HCT116 (cell line): Measurements from ENCODE around the gene CAPZA2. TPM values are rescaled to one million over a fixed set of nuclear protein-coding genes. Genes with fewer than 3 reads are reported as not detected.

Source experiments
- ATAC-seq: fragments of 200-7000 bp; cut with Tn5 transposase; 2 replicates; pipeline ENCODE4 v1.9.1; 2020; ENCODE audit warnings: mild to moderate bottlenecking, moderate library complexity
- BruUV-seq: library from RNA; stranded (reverse); fragments of 400-500 nt; replicated peaks from 2 replicates; lab custom pipeline; 2021; lab: Mats Ljungman, UMichigan
- CTCF ChIA-PET: fragments of 300-600 bp; sonication (Branson Sonifier 250); formaldehyde crosslinking; loops from one replicate; lab custom pipeline; 2021; ENCODE audit warnings: antibody characterized with exemption; lab: Charles Lee
- POLR2A ChIA-PET: fragments of 300-600, 350-600 bp; sonication (Branson Sonifier 250); formaldehyde crosslinking; loops from one replicate; lab custom pipeline; 2021; ENCODE audit warnings: antibody characterized with exemption; lab: Charles Lee
- RAD21 ChIA-PET, 2 experiments: fragments of 300-600 bp; sonication (Branson Sonifier 250); formaldehyde crosslinking; loops; one replicate each; lab custom pipeline; 2023; ENCODE audit warnings: low total read pairs in 2 of 2; ENCODE audit not compliant: uncharacterized antibody in 2 of 2, unreplicated experiment in 2 of 2, low non-redundant PET in 1 of 2; lab: Charles Lee
- DNase-seq: peaks from one replicate; pipeline ENCODE4 v3.0.0-alpha.2; 2010; ENCODE audit warnings: low read depth, low spot score
- H2AFZ ChIP-seq: fragments of 200-600 bp; shearing (Covaris generic), sonication (generic); 2 replicates; pipeline ENCODE4 v1.6.1; 2017; ENCODE audit warnings: low read depth, mixed run types, mixed read lengths, antibody characterized with exemption, low read length; ENCODE audit not compliant: poor library complexity, severe bottlenecking
- H3K27ac ChIP-seq: 2 replicates; pipeline ENCODE4 v1.5.1; 2012; ENCODE audit warnings: low read depth, low read length
- H3K27me3 ChIP-seq: fragments of 200-600 bp; sonication (generic); 2 replicates; pipeline ENCODE4 v1.6.1; 2016; ENCODE audit warnings: mixed run types, low read length, mixed read lengths; ENCODE audit not compliant: insufficient read depth
- H3K36me3 ChIP-seq, 2 experiments: fragments of 200-500 bp in 1 of 2; fragments of 200-600 bp in 1 of 2; sonication (Bioruptor generic) in 1 of 2; sonication (generic) in 1 of 2; 2 replicates each; pipeline versions ENCODE4 v1.5.1 to v1.6.1; 2014 to 2016; ENCODE audit warnings: low read length in 2 of 2, inconsistent platforms in 1 of 2, mixed read lengths in 1 of 2, mixed run types in 1 of 2; ENCODE audit not compliant: insufficient read depth in 2 of 2, control insufficient read depth in 1 of 2
- H3K4me1 ChIP-seq, 2 experiments: fragments of 200-600 bp in 1 of 2; sonication (generic) in 1 of 2; 2 replicates each; pipeline versions ENCODE4 v1.5.1 to v1.6.1; 2012 to 2017; ENCODE audit warnings: low read length in 2 of 2, inconsistent platforms in 1 of 2, mild to moderate bottlenecking in 1 of 2, mixed read lengths in 1 of 2, mixed run types in 1 of 2, moderate library complexity in 1 of 2; ENCODE audit not compliant: insufficient read depth in 2 of 2, control insufficient read depth in 1 of 2
- H3K4me2 ChIP-seq: fragments of 200-600 bp; sonication (generic); 2 replicates; pipeline ENCODE4 v1.6.1; 2017; ENCODE audit warnings: mixed run types, low read length, mixed read lengths
- H3K4me3 ChIP-seq, 2 experiments: fragments of 200-600 bp in 1 of 2; sonication (generic) in 1 of 2; replicated peaks in 1 of 2; 2 replicates each; pipeline ENCODE4 v1.5.1; 2011 to 2016; ENCODE audit warnings: low read length in 2 of 2, control low read depth in 1 of 2, low read depth in 1 of 2, mild to moderate bottlenecking in 1 of 2, mixed read lengths in 1 of 2, mixed run types in 1 of 2
- H3K79me2 ChIP-seq: fragments of 200-600 bp; sonication (generic); 2 replicates; pipeline ENCODE4 v1.6.1; 2017; ENCODE audit warnings: mild to moderate bottlenecking, mixed run types, low read length, moderate library complexity, mixed read lengths; ENCODE audit not compliant: insufficient read depth
- H3K9ac ChIP-seq: fragments of 200-600 bp; sonication (generic); 2 replicates; pipeline ENCODE4 v1.6.1; 2016; ENCODE audit warnings: low read length, mixed read lengths
- H3K9me2 ChIP-seq: fragments of 200-600 bp; sonication (generic), shearing (Covaris generic); 2 replicates; pipeline ENCODE4 v1.6.1; 2017; ENCODE audit warnings: mixed run types, mild to moderate bottlenecking, moderate library complexity; ENCODE audit not compliant: insufficient read depth
- H3K9me3 ChIP-seq, 2 experiments: fragments of 200-500 bp in 1 of 2; fragments of 200-600 bp in 1 of 2; sonication (Bioruptor generic) in 1 of 2; sonication (generic) in 1 of 2; 2 replicates each; pipeline ENCODE4 v1.6.1; 2014 to 2017; ENCODE audit warnings: low read length in 2 of 2, mixed read lengths in 2 of 2, inconsistent platforms in 1 of 2, low read depth in 1 of 2, mild to moderate bottlenecking in 1 of 2, mixed run types in 1 of 2, moderate library complexity in 1 of 2; ENCODE audit not compliant: control insufficient read depth in 1 of 2, insufficient read depth in 1 of 2
- H4K20me1 ChIP-seq: fragments of 200-600 bp; sonication (generic), shearing (Covaris generic); 2 replicates; pipeline ENCODE4 v1.6.1; 2017; ENCODE audit warnings: mixed run types, mild to moderate bottlenecking, moderate library complexity; ENCODE audit not compliant: insufficient read depth
- CBX3 ChIP-seq: IDR thresholded peaks from 2 replicates; pipeline ENCODE4 v1.6.1; 2012; ENCODE audit warnings: low read depth
- CEBPB ChIP-seq: IDR thresholded peaks from 2 replicates; pipeline ENCODE4 v1.6.1; 2012; ENCODE audit warnings: low read depth
- EGR1 ChIP-seq: IDR thresholded peaks from 2 replicates; pipeline ENCODE4 v1.6.1; 2012; ENCODE audit warnings: low read depth
- EZH2 ChIP-seq: fragments of 200-600 bp; sonication (generic); IDR thresholded peaks from 2 replicates; pipeline ENCODE4 v1.6.1; 2017; ENCODE audit warnings: antibody characterized with exemption, mixed run types
- EZH2phosphoT487 ChIP-seq: fragments of 200-600 bp; IDR thresholded peaks from 2 replicates; pipeline ENCODE4 v1.6.1; 2018; ENCODE audit warnings: antibody characterized with exemption, borderline replicate concordance
- FOSL1 ChIP-seq: IDR thresholded peaks from 2 replicates; pipeline ENCODE4 v1.6.1; 2012; ENCODE audit warnings: low read depth
- JUND ChIP-seq: IDR thresholded peaks from 2 replicates; pipeline ENCODE4 v1.6.1; 2012
- MAX ChIP-seq: IDR thresholded peaks from 2 replicates; pipeline ENCODE4 v1.6.1; 2012
- POLR2A ChIP-seq: IDR thresholded peaks from 2 replicates; pipeline ENCODE4 v1.7.0; 2011; ENCODE audit warnings: borderline replicate concordance; ENCODE audit not compliant: insufficient read depth, insufficient read length; ENCODE audit errors: extremely low read depth
- POLR2AphosphoS5 ChIP-seq: IDR thresholded peaks from 2 replicates; pipeline ENCODE4 v1.6.1; 2011; ENCODE audit warnings: mild to moderate bottlenecking, low read depth, low read length, moderate library complexity
- RAD21 ChIP-seq: IDR thresholded peaks from 2 replicates; pipeline ENCODE4 v1.6.1; 2012; ENCODE audit warnings: low read depth, mild to moderate bottlenecking
- SIN3A ChIP-seq: IDR thresholded peaks from 2 replicates; pipeline ENCODE4 v1.6.1; 2012; ENCODE audit warnings: low read depth
- SP1 ChIP-seq: IDR thresholded peaks from 2 replicates; pipeline ENCODE4 v1.6.1; 2012; ENCODE audit warnings: low read depth
- SRF ChIP-seq: IDR thresholded peaks from 2 replicates; pipeline ENCODE4 v1.6.1; 2012; ENCODE audit warnings: low read depth
- TCF7L2 ChIP-seq: IDR thresholded peaks from 2 replicates; pipeline ENCODE4 v1.7.0; 2011; ENCODE audit warnings: borderline replicate concordance, inconsistent platforms; ENCODE audit not compliant: insufficient read depth, insufficient read length; ENCODE audit errors: extremely low read depth
- YY1 ChIP-seq: IDR thresholded peaks from 2 replicates; pipeline ENCODE4 v1.6.1; 2011; ENCODE audit warnings: low read length, low read depth, moderate library complexity, mild to moderate bottlenecking; ENCODE audit not compliant: insufficient replicate concordance; ENCODE audit errors: extremely low read depth
- intact Hi-C: fragments of 100-400 bp; cut with micrococcal nuclease; formaldehyde crosslinking; loops from 2 replicates; pipeline ENCODE4 v1.10.0; 2022
- total RNA-seq: library from RNA; stranded (reverse); gene quantifications from one replicate; pipeline ENCODE4 v1.2.1, GENCODE V29; 2021; ENCODE audit not compliant: unreplicated experiment
- TF ChIP-seq, protein P1 (sequence below): IDR thresholded peaks from 2 replicates; pipeline ENCODE4 v1.6.1; 2012; ENCODE audit warnings: low read depth
- TF ChIP-seq, protein P2 (sequence below): IDR thresholded peaks from 2 replicates; pipeline ENCODE4 v1.6.1; 2012
- TF ChIP-seq, protein P3 (sequence below): IDR thresholded peaks from 2 replicates; pipeline ENCODE4 v1.6.1; 2011; ENCODE audit warnings: mild to moderate bottlenecking, low read length, moderate library complexity; ENCODE audit not compliant: insufficient replicate concordance; ENCODE audit errors: extremely low read depth
- TF ChIP-seq, protein P4 (sequence below), 3 experiments: fragments of 200-600 bp in 1 of 3; sonication (generic) in 1 of 3; IDR thresholded peaks in 2 of 3; conservative IDR thresholded peaks in 1 of 3; 2 replicates each; pipeline ENCODE4 v1.5.1; 2012 to 2017; ENCODE audit warnings: low read depth in 2 of 3, low read length in 2 of 3, antibody characterized with exemption in 1 of 3, borderline replicate concordance in 1 of 3, control low read depth in 1 of 3, mild to moderate bottlenecking in 1 of 3, mixed read lengths in 1 of 3, mixed run types in 1 of 3, moderate library complexity in 1 of 3; ENCODE audit not compliant: insufficient read depth in 1 of 3

CAPZA2 gene
- total RNA-seq, 1 experiment from 2014 or later, result 135 TPM

- Histone ChIP-seq H3K9ac (peak within 1 kb of the TSS; percentile 89), H4K20me1 (no peaks in the 10 kb centered on the region), H2AFZ (peak within 1 kb of the TSS; percentile 99), H3K9me3 (no peaks in the 10 kb centered on the region), H3K4me2 (peak within 1 kb of the TSS; percentile 98), H3K27ac (peak within 1 kb of the TSS; percentile 86), H3K9me2 (no peaks in the 10 kb centered on the region), H3K4me1 (peaks cover 13 to 33% of the 10 kb centered on the region in 2 experiments), H3K27me3 (no peaks in the 10 kb centered on the region), H3K79me2 (peaks cover 20% of the 10 kb centered on the region), H3K4me3 (peak within 1 kb of the TSS; percentile 76 to 84), H3K36me3 (no peaks in the 10 kb centered on the region)
- CTCF ChIA-PET, result interaction anchor here (1.0 to 1.8 kb wide), 4 partner anchors 23 to 174 kb away, joined by 3 to 6 read pairs (median 4); no protein-coding TSS in a partner anchor
- DNase-seq, result peak; percentile 42
- no TSS peak for BruUV-seq
- POLR2A ChIA-PET, result interaction anchor here (1.1 kb wide), 1 partner anchor 11 kb away, joined by 3 read pairs; no protein-coding TSS in a partner anchor
- intact Hi-C loops, result no loop called here
- peak; percentile 59 for ATAC-seq
- RAD21 ChIA-PET, result no interaction called here
- TF ChIP-seq SIN3A, result 0 out of 2 replicates have a peak, but pooled peaks have one; percentile 55
- no peak for TF ChIP-seq JUND
- no peak for TF ChIP-seq CBX3
- no peak for TF ChIP-seq SRF
- TF ChIP-seq, protein P1, sequence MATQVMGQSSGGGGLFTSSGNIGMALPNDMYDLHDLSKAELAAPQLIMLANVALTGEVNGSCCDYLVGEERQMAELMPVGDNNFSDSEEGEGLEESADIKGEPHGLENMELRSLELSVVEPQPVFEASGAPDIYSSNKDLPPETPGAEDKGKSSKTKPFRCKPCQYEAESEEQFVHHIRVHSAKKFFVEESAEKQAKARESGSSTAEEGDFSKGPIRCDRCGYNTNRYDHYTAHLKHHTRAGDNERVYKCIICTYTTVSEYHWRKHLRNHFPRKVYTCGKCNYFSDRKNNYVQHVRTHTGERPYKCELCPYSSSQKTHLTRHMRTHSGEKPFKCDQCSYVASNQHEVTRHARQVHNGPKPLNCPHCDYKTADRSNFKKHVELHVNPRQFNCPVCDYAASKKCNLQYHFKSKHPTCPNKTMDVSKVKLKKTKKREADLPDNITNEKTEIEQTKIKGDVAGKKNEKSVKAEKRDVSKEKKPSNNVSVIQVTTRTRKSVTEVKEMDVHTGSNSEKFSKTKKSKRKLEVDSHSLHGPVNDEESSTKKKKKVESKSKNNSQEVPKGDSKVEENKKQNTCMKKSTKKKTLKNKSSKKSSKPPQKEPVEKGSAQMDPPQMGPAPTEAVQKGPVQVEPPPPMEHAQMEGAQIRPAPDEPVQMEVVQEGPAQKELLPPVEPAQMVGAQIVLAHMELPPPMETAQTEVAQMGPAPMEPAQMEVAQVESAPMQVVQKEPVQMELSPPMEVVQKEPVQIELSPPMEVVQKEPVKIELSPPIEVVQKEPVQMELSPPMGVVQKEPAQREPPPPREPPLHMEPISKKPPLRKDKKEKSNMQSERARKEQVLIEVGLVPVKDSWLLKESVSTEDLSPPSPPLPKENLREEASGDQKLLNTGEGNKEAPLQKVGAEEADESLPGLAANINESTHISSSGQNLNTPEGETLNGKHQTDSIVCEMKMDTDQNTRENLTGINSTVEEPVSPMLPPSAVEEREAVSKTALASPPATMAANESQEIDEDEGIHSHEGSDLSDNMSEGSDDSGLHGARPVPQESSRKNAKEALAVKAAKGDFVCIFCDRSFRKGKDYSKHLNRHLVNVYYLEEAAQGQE, result no peak
- TF ChIP-seq FOSL1, result no peak; the same call in 1 of the 2 replicates
- TF ChIP-seq, protein P2, sequence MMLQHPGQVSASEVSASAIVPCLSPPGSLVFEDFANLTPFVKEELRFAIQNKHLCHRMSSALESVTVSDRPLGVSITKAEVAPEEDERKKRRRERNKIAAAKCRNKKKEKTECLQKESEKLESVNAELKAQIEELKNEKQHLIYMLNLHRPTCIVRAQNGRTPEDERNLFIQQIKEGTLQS, result no peak
- no peak; the same call in none of the 2 replicates for TF ChIP-seq POLR2AphosphoS5
- TF ChIP-seq YY1, result peak; percentile 15
- no peak for TF ChIP-seq EZH2
- no peak for TF ChIP-seq SP1
- TF ChIP-seq TCF7L2, result peak; percentile 36
- TF ChIP-seq POLR2A, result peak; percentile 90
- TF ChIP-seq, protein P3, sequence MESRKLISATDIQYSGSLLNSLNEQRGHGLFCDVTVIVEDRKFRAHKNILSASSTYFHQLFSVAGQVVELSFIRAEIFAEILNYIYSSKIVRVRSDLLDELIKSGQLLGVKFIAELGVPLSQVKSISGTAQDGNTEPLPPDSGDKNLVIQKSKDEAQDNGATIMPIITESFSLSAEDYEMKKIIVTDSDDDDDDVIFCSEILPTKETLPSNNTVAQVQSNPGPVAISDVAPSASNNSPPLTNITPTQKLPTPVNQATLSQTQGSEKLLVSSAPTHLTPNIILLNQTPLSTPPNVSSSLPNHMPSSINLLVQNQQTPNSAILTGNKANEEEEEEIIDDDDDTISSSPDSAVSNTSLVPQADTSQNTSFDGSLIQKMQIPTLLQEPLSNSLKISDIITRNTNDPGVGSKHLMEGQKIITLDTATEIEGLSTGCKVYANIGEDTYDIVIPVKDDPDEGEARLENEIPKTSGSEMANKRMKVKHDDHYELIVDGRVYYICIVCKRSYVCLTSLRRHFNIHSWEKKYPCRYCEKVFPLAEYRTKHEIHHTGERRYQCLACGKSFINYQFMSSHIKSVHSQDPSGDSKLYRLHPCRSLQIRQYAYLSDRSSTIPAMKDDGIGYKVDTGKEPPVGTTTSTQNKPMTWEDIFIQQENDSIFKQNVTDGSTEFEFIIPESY, result no peak
- TF ChIP-seq EGR1, result 0 out of 2 replicates have a peak, but pooled peaks have one; percentile 46
- no peak for TF ChIP-seq RAD21
- TF ChIP-seq MAX, result peak; percentile 15
- TF ChIP-seq EZH2phosphoT487, result no peak
- TF ChIP-seq, protein P4, sequence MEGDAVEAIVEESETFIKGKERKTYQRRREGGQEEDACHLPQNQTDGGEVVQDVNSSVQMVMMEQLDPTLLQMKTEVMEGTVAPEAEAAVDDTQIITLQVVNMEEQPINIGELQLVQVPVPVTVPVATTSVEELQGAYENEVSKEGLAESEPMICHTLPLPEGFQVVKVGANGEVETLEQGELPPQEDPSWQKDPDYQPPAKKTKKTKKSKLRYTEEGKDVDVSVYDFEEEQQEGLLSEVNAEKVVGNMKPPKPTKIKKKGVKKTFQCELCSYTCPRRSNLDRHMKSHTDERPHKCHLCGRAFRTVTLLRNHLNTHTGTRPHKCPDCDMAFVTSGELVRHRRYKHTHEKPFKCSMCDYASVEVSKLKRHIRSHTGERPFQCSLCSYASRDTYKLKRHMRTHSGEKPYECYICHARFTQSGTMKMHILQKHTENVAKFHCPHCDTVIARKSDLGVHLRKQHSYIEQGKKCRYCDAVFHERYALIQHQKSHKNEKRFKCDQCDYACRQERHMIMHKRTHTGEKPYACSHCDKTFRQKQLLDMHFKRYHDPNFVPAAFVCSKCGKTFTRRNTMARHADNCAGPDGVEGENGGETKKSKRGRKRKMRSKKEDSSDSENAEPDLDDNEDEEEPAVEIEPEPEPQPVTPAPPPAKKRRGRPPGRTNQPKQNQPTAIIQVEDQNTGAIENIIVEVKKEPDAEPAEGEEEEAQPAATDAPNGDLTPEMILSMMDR (IDR thresholded peaks at IDR 0.05 in 2 of 3, conservative IDR thresholded peaks at IDR 0.05 in 1 of 3; ENCODE audit: borderline replicate concordance in 1 of 3, insufficient read depth in 1 of 3, low read depth in 2 of 3, low read length in 2 of 3), result no peak
- no peak for TF ChIP-seq CEBPB
Observed at GRCh38 chr7:116953372-116953905, 91.1 kb downstream of the CAPZA2 start, which contains the start of gene ST7. TSS of gene ST7 (plus strand) at chr7:116953501. CDS start at chr7:116953541, 40 bp downstream.
